BJ (cell line): ENCODE measurements around the gene CYP2S1. TPM values are rescaled to one million over a fixed set of nuclear protein-coding genes. Genes with fewer than 3 reads are reported as not detected.
A peak's percentile ranks its signal among the peaks of the same experiment; 100 is the strongest.
"Not testable (repeated sequence)": the region's sequence is repeated elsewhere in the genome, so short reads cannot be mapped to it uniquely, and the experiment has no call there.

Experiments
- CTCF ChIA-PET: fragments of 350-600 bp; formaldehyde crosslinking; extraction: SDS; loops from one replicate; lab custom pipeline; 2021; ENCODE audit warnings: antibody characterized with exemption, inconsistent platforms; lab: Yijun Ruan, JAX
- POLR2A ChIA-PET: fragments of 300-600 bp; sonication (Branson Sonifier 250); formaldehyde crosslinking; extraction: SDS; loops from one replicate; lab custom pipeline; 2021; ENCODE audit warnings: antibody characterized with exemption; lab: Charles Lee
- DNase-seq: peaks from one replicate; pipeline ENCODE4 v3.0.0-alpha.2; 2011; ENCODE audit warnings: low read depth
- H3K27me3 ChIP-seq: 2 replicates; pipeline ENCODE4 v1.6.0; 2011; ENCODE audit warnings: low read length; ENCODE audit not compliant: control insufficient read depth, insufficient read depth
- H3K36me3 ChIP-seq: 2 replicates; pipeline ENCODE4 v1.5.1; 2011; ENCODE audit warnings: low read length; ENCODE audit not compliant: control insufficient read depth, insufficient read depth
- H3K4me3 ChIP-seq: 2 replicates; pipeline ENCODE4 v1.5.1; 2011; ENCODE audit warnings: low read depth, mild to moderate bottlenecking, control low read depth, low read length
- polyA plus RNA-seq: library from polyadenylated mRNA; depleted of rRNA; stranded (reverse); fragments of >200 nt; gene quantifications from 2 replicates; pipeline ENCODE4 v1.2.3, GENCODE V29; 2011
- TF ChIP-seq, protein P1 (sequence below): IDR thresholded peaks from 2 replicates; pipeline ENCODE4 v1.5.1; 2011; ENCODE audit warnings: low read depth, mild to moderate bottlenecking, control low read depth, inconsistent platforms, low read length, moderate library complexity; ENCODE audit not compliant: insufficient read depth

The CYP2S1 gene
- polyA plus RNA-seq, 1 experiment = 0.27 TPM

DNA sequence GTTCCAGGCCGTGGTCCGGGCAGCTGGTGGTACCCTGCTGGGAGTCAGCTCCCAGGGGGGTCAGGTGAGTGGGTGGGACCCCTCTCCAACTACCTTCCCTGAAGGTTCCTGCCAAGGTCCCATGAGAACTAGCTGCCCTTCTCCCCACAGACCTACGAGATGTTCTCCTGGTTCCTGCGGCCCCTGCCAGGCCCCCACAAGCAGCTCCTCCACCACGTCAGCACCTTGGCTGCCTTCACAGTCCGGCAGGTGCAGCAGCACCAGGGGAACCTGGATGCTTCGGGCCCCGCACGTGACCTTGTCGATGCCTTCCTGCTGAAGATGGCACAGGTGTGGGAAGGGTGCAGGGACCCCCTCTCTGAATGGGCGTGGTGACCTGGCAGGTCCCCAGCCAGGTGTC lies 5.5 kb downstream of the CYP2S1 start:
- CTCF ChIA-PET = interaction anchor here (0.7 to 1.4 kb wide), 2 partner anchors 64 to 101 kb away, joined by 3 to 6 read pairs; no protein-coding TSS in a partner anchor
- no peak for DNase-seq
- H3K27me3 ChIP-seq = peaks cover 2% of the 10 kb centered on the region
- TF ChIP-seq, protein P1, sequence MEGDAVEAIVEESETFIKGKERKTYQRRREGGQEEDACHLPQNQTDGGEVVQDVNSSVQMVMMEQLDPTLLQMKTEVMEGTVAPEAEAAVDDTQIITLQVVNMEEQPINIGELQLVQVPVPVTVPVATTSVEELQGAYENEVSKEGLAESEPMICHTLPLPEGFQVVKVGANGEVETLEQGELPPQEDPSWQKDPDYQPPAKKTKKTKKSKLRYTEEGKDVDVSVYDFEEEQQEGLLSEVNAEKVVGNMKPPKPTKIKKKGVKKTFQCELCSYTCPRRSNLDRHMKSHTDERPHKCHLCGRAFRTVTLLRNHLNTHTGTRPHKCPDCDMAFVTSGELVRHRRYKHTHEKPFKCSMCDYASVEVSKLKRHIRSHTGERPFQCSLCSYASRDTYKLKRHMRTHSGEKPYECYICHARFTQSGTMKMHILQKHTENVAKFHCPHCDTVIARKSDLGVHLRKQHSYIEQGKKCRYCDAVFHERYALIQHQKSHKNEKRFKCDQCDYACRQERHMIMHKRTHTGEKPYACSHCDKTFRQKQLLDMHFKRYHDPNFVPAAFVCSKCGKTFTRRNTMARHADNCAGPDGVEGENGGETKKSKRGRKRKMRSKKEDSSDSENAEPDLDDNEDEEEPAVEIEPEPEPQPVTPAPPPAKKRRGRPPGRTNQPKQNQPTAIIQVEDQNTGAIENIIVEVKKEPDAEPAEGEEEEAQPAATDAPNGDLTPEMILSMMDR = no peak
- POLR2A ChIA-PET = no interaction called here
- no peak overlapping the region for H3K4me3 ChIP-seq
- H3K36me3 ChIP-seq = no peaks in the 10 kb centered on the region

DNA sequence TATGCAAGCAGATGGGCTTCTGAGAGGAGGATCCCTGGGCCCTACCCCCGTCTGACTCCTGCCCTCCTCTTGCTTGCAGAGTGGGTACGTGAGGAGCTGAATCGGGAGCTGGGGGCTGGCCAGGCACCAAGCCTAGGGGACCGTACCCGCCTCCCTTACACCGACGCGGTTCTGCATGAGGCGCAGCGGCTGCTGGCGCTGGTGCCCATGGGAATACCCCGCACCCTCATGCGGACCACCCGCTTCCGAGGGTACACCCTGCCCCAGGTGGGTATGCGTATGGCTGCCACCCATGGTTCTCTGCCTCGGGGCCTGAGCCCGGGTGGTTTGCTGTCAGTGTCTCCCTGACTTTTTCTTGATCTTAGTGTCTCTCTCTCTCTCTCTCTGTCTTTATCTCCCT lies 10.4 kb downstream of the CYP2S1 start:
- TF ChIP-seq, protein P1 = no peak
- POLR2A ChIA-PET = no interaction called here
- no peaks in the 10 kb centered on the region for H3K27me3 ChIP-seq
- no peak overlapping the region for H3K4me3 ChIP-seq
- CTCF ChIA-PET = interaction anchor here (1.1 to 8.6 kb wide), 6 partner anchors 9 to 106 kb away, joined by 3 to 125 read pairs (median 8); partner anchors contain the start of genes CCDC97, CYP2S1 and HNRNPUL1
- H3K36me3 ChIP-seq = no peaks in the 10 kb centered on the region
- no peak for DNase-seq

DNA sequence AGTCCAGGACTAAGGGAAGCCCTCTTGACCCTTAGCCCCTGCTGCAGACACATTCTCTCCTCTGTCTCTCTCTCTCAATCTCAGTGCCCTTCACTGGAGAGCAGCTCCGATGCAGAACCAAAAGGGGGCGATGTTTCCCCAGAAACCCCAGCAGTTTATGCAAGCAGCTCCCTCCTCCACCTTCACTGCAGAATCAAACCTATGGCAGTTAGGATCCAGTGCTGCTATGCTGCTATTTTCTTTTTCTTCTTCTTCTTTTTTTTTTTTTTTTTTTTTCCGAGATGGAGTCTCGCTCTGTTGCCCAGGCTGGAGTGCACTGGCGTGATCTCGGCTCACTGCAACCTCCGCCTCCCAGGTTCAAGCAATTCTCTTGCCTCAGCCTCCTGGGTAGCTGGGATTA lies 11.3 kb downstream of the CYP2S1 start:
- POLR2A ChIA-PET = interaction anchor here (0.6 kb wide), 1 partner anchor 73 kb away, joined by 10 read pairs; no protein-coding TSS in a partner anchor
- CTCF ChIA-PET = interaction anchor here (0.6 to 8.6 kb wide), 15 partner anchors 10 to 151 kb away, joined by 3 to 125 read pairs (median 7); partner anchors contain the start of genes AXL, CCDC97, CYP2S1 and HNRNPUL1
- not testable (repeated sequence) for H3K27me3 ChIP-seq, H3K36me3 ChIP-seq, DNase-seq, H3K4me3 ChIP-seq
- TF ChIP-seq, protein P1 = peak; percentile 94

DNA sequence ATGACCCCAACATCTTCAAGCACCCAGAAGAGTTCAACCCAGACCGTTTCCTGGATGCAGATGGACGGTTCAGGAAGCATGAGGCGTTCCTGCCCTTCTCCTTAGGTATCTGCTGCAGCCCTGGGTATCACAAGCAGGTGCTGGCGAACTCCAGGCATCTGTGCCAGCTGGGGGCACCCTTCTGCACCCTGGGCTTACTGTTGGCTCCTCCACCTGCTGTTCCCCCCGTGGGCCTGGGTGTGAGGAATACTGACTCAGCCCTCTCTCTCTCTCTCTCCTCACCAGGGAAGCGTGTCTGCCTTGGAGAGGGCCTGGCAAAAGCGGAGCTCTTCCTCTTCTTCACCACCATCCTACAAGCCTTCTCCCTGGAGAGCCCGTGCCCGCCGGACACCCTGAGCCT lies 13.0 kb downstream of the CYP2S1 start:
- no peaks in the 10 kb centered on the region for H3K36me3 ChIP-seq
- POLR2A ChIA-PET = no interaction called here
- no peak for DNase-seq
- H3K4me3 ChIP-seq = no peak overlapping the region
- CTCF ChIA-PET = interaction anchor here (0.6 to 8.6 kb wide), 8 partner anchors 13 to 146 kb away, joined by 3 to 125 read pairs (median 6); partner anchors contain the start of genes AXL, CCDC97 and HNRNPUL1
- TF ChIP-seq, protein P1 = 0 out of 2 replicates have a peak, but pooled peaks have one; percentile 1
- H3K27me3 ChIP-seq = no peaks in the 10 kb centered on the region

DNA sequence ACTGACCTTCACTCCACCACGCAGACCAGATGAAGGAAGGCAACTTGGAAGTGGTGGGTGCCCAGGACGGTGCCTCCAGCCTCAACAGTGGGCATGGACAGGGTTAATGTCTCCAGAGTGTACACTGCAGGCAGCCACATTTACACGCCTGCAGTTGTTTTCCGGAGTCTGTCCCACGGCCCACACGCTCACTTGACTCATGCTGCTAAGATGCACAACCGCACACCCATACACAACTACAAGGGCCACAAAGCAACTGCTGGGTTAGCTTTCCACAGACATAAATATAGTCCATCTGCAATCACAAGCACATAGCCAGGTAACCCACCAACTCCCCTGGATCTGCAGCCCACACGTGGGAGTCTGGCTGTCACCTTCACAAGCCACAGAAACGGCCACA lies 13.4 kb downstream of the CYP2S1 start:
- DNase-seq = no peak
- ChIA-PET CTCF (interaction anchor here (1.0 to 8.6 kb wide), 6 partner anchors 12 to 145 kb away, joined by 3 to 125 read pairs (median 16); partner anchors contain the start of genes AXL, CCDC97 and HNRNPUL1), POLR2A (no interaction called here)
- H3K27me3 ChIP-seq = no peaks in the 10 kb centered on the region
- no peak overlapping the region for H3K4me3 ChIP-seq
- TF ChIP-seq, protein P1 = no peak
- no peaks in the 10 kb centered on the region for H3K36me3 ChIP-seq
